GM12878 (cell line): ENCODE results near the gene NOTCH4. TPM values are rescaled to one million over a fixed set of nuclear protein-coding genes. Genes with fewer than 3 reads are reported as not detected.

Experiments used
- ATAC-seq: fragments of 200-7000 bp; cut with Tn5 transposase; 3 replicates; pipeline ENCODE4 v1.9.1; 2020; ENCODE audit warnings: mild to moderate bottlenecking, moderate library complexity
- BruUV-seq: library from RNA; stranded (reverse); fragments of 400-500 nt; replicated peaks from 2 replicates; lab custom pipeline; 2021; lab: Mats Ljungman, UMichigan
- CTCF ChIA-PET: fragments of 300-600 bp; sonication (Branson Sonifier 250); formaldehyde crosslinking; extraction: SDS; loops from one replicate; lab custom pipeline; 2021; ENCODE audit warnings: inconsistent platforms; lab: Yijun Ruan, JAX
- POLR2A ChIA-PET: fragments of 350-600 bp; formaldehyde crosslinking; extraction: SDS; loops from one replicate; lab custom pipeline; 2021; ENCODE audit warnings: inconsistent platforms; lab: Charles Lee
- RAD21 ChIA-PET: fragments of 300-600 bp; sonication (Branson Sonifier 250); formaldehyde crosslinking; loops from one replicate; lab custom pipeline; 2023; ENCODE audit warnings: antibody characterized with exemption; ENCODE audit not compliant: unreplicated experiment; lab: Charles Lee
- SMC1A ChIA-PET: fragments of 300-600 bp; sonication (Branson Sonifier 250); formaldehyde crosslinking; loops from one replicate; lab custom pipeline; 2023; ENCODE audit not compliant: unreplicated experiment, uncharacterized antibody; lab: Charles Lee
- DNase-seq: peaks from one replicate; pipeline ENCODE4 v3.0.0-alpha.2; 2011; ENCODE audit warnings: low read depth, low spot score
- FAIRE-seq: peaks from 3 replicates; lab custom pipeline; 2011; peaks lifted over from hg19 to GRCh38; lab: Jason Lieb, UNC
- H2AFZ ChIP-seq: 2 replicates; pipeline ENCODE4 v1.6.0; 2011; ENCODE audit warnings: low read depth, low read length, control low read depth; ENCODE audit not compliant: control insufficient read depth
- H3K27ac ChIP-seq: 2 replicates; pipeline ENCODE4 v1.5.1; 2011; ENCODE audit warnings: control low read depth; ENCODE audit not compliant: control insufficient read depth, insufficient read depth
- H3K27me3 ChIP-seq, 2 experiments: replicated peaks in 1 of 2; 2 replicates each; pipeline versions ENCODE4 v1.6.0 to v1.6.1; 2011; ENCODE audit warnings: low read length in 1 of 2; ENCODE audit not compliant: control insufficient read depth in 2 of 2, insufficient read depth in 2 of 2
- H3K36me3 ChIP-seq, 2 experiments: 2 replicates each; pipeline ENCODE4 v1.5.1; 2011; ENCODE audit warnings: low read length in 1 of 2; ENCODE audit not compliant: control insufficient read depth in 2 of 2, insufficient read depth in 2 of 2
- H3K4me1 ChIP-seq: 2 replicates; pipeline ENCODE4 v1.6.1; 2011; ENCODE audit warnings: mild to moderate bottlenecking, low read length, moderate library complexity, mixed read lengths; ENCODE audit not compliant: control insufficient read depth, insufficient read depth
- H3K4me2 ChIP-seq: 2 replicates; pipeline ENCODE4 v1.6.0; 2011; ENCODE audit warnings: control low read depth; ENCODE audit not compliant: control insufficient read depth, insufficient read depth
- H3K4me3 ChIP-seq: fragments of 200-600 bp; sonication (generic); 2 replicates; pipeline ENCODE4 v1.5.1; 2016
- H3K79me2 ChIP-seq: 2 replicates; pipeline ENCODE4 v1.6.0; 2011; ENCODE audit warnings: low read length; ENCODE audit not compliant: control insufficient read depth, insufficient read depth
- H3K9ac ChIP-seq: 2 replicates; pipeline ENCODE4 v1.8.0; 2011; ENCODE audit warnings: low read length, control low read depth, mixed read lengths; ENCODE audit not compliant: control insufficient read depth, insufficient read depth
- H3K9me3 ChIP-seq: replicated peaks from 3 replicates; pipeline ENCODE4 v1.5.1; 2011; ENCODE audit warnings: mild to moderate bottlenecking, low read length; ENCODE audit not compliant: control insufficient read depth, insufficient read depth
- H4K20me1 ChIP-seq: 2 replicates; pipeline ENCODE4 v1.6.0; 2011; ENCODE audit not compliant: control insufficient read depth, insufficient read depth
- BACH1 ChIP-seq: fragments of 450-650 bp; IDR thresholded peaks from 2 replicates; pipeline ENCODE4 v1.6.1; 2017; ENCODE audit warnings: mild to moderate bottlenecking, borderline replicate concordance
- CHD4 ChIP-seq: fragments of 200-600 bp; sonication (generic); IDR thresholded peaks from 2 replicates; pipeline ENCODE4 v1.6.1; 2016; ENCODE audit warnings: mild to moderate bottlenecking
- JUNB ChIP-seq: IDR thresholded peaks from 2 replicates; pipeline ENCODE4 v1.6.1; 2016; ENCODE audit warnings: antibody characterized with exemption, mild to moderate bottlenecking
- KDM1A ChIP-seq: fragments of 200-600 bp; sonication (generic); IDR thresholded peaks from 2 replicates; pipeline ENCODE4 v1.6.1; 2016; ENCODE audit warnings: borderline replicate concordance
- MTA3 ChIP-seq: IDR thresholded peaks from 2 replicates; pipeline ENCODE4 v1.6.1; 2012; ENCODE audit warnings: low read length, inconsistent platforms, borderline replicate concordance
- NR2C1 ChIP-seq: fragments of 450-650 bp; IDR thresholded peaks from 2 replicates; pipeline ENCODE4 v1.6.1; 2017; ENCODE audit warnings: antibody characterized with exemption, mild to moderate bottlenecking, moderate library complexity
- NR2C2 ChIP-seq: IDR thresholded peaks from 2 replicates; pipeline ENCODE4 v1.6.1; 2011; ENCODE audit warnings: borderline replicate concordance, low read depth; ENCODE audit not compliant: control insufficient read depth, insufficient read length
- NR2F1 ChIP-seq: fragments of 450-650 bp; conservative IDR thresholded peaks from 2 replicates; pipeline ENCODE4 v1.6.1; 2017; ENCODE audit warnings: mild to moderate bottlenecking
- POLR2A ChIP-seq: IDR thresholded peaks from 2 replicates; pipeline ENCODE4 v1.6.1; 2011; ENCODE audit warnings: low read depth, mild to moderate bottlenecking, low read length
- POLR2AphosphoS5 ChIP-seq: IDR thresholded peaks from 2 replicates; pipeline ENCODE4 v1.6.1; 2011; ENCODE audit warnings: mild to moderate bottlenecking, low read length, inconsistent platforms
- RBBP5 ChIP-seq: fragments of 200-600 bp; sonication (generic); conservative IDR thresholded peaks from 2 replicates; pipeline ENCODE4 v1.6.1; 2016
- RCOR1 ChIP-seq: conservative IDR thresholded peaks from 2 replicates; pipeline ENCODE4 v1.6.1; 2012; ENCODE audit warnings: low read depth, low read length, improper control_type of control experiment
- RFX5 ChIP-seq: IDR thresholded peaks from 2 replicates; pipeline ENCODE4 v1.6.1; 2011; ENCODE audit warnings: low read depth, low read length, improper control_type of control experiment
- RUNX3 ChIP-seq: IDR thresholded peaks from 2 replicates; pipeline ENCODE4 v1.6.1; 2012; ENCODE audit warnings: low read length, inconsistent platforms
- SMAD1 ChIP-seq: fragments of 450-650 bp; IDR thresholded peaks from 2 replicates; pipeline ENCODE4 v1.6.1; 2018; ENCODE audit warnings: mild to moderate bottlenecking, low read depth; ENCODE audit not compliant: partially characterized antibody
- ZNF217 ChIP-seq: fragments of 450-650 bp; IDR thresholded peaks from 2 replicates; pipeline ENCODE4 v1.6.1; 2017; ENCODE audit warnings: antibody characterized with exemption, mild to moderate bottlenecking
- WGBS: methylation state at CpG from one replicate; pipeline ENCODE4 v1.1.6; 2016; ENCODE audit warnings: low lambda C conversion rate; ENCODE audit not compliant: insufficient replicate concordance, insufficient coverage; ENCODE audit errors: missing lambda C conversion rate; 5-methylcytosine and 5-hydroxymethylcytosine counted together
- in situ Hi-C: fragments of 300-500 bp; cut with MboI; formaldehyde crosslinking; loops from 9 replicates; pipeline ENCODE4 v1.14.3; 2018; ENCODE audit warnings: mixed read lengths
- intact Hi-C: fragments of 100-400 bp; cut with micrococcal nuclease; formaldehyde crosslinking; loops from one replicate; pipeline ENCODE4 v1.14.2; 2022; ENCODE audit not compliant: unreplicated experiment
- polyA plus RNA-seq, 11 experiments: library from polyadenylated mRNA; depleted of rRNA in 4 of 11; unstranded in 6 of 11; stranded (reverse) in 5 of 11; fragments of >200 nt; fragmentation: Nextera tagmentation in 4 of 11; fragmentation: Illumina TruSeq in 1 of 11; extraction: Ambion mirVana in 4 of 11; extraction: Trizol in 1 of 11; gene quantifications; 1 replicate in 1 of 11; 2 replicates in 10 of 11; pipeline versions ENCODE4 v1.2.1 to v1.2.3, GENCODE V29; 2011 to 2016; ENCODE audit warnings: inconsistent platforms in 2 of 11, missing spikeins in 2 of 11, low read depth in 1 of 11
- total RNA-seq, 4 experiments: library from RNA; depleted of rRNA in 3 of 4; stranded (reverse); fragments of >200 nt in 3 of 4; fragmentation: Illumina TruSeq in 1 of 4; extraction: Trizol in 1 of 4; gene quantifications; 2 replicates each; pipeline versions ENCODE4 v1.2.1 to v1.2.3, GENCODE V29; 2013 to 2021
- TF ChIP-seq, protein P1 (sequence below): fragments of 450-650 bp; formaldehyde crosslinking; IDR thresholded peaks from 2 replicates; pipeline ENCODE4 v1.5.0; 2022; ENCODE audit warnings: mild to moderate bottlenecking, missing genetic modification characterization

Gene NOTCH4
- total and polyA plus RNA-seq, 10 of the 15 experiments (the other 5 are each of a cell fraction or from before 2014, with no cell fraction given), result 0.66 to 3.3 (median 1.4) TPM

DNA sequence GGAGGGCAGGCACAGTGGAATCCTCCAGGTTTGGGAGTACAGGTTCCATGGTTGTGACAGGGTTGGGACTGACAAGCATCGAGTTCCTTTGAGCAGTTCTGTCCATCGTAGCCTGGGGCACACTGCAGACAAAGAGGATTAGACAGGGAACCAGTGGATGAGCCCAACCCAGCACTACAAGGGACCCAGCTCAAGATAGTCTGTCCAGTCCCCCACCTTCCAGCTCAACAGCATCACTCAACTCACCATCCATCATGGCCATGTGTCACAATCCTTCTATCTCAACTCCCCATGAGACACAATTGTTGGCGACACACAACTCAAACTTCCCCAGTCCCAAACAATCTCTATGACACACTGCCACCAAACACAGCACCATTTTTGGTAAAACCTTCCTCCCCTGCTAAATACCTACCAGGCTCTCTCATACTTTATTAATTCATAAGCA, 19.6 kb downstream of the NOTCH4 start (continued):
- no peak for TF ChIP-seq RCOR1

DNA sequence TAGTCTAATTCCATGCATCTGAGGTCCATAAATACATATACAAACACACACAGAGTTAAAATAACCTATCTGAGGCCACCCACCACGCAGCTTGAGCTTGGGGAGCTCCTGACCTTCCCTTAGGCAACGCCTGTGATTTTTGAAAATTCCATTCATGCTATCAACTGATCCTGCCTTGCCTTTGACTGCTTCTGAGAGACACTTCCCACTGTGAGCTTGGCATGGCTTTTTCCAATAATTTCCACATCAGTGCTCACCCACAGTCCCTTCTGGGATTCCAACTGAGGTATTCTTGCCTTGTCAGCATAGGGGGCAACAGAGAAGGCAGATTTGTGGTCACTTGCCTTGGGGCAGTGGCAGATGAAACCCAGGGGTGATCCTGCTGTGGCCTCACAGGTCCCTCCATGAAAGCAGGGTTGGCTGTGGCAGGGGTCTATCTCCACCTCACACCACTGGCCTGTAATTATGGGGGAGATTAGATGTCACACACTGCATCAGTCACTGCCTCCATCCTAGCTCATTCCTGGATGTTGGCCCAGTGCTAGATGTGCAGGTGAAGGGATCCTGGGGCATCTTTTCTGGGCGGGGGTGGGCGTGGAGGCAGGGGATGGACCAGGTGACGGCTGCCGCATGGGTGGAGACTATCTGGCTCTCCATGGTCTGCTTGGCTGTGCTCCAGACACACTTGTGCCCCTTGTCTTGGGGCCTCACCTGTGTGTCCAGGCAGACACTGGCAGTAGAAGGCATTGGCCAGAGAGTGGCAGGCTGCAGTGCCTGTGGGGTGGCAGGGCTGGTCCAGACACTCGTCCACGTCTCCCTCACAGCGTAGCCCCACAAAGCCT, 20.2 kb downstream of the NOTCH4 start:
- no TSS peak for BruUV-seq
- Histone ChIP-seq H3K9ac (no peak overlapping the region), H3K9me3 (no peaks in the 10 kb centered on the region), H3K4me1 (no peaks in the 10 kb centered on the region), H2AFZ (no peak overlapping the region), H4K20me1 (no peaks in the 10 kb centered on the region), H3K4me3 (no peak overlapping the region), H3K4me2 (no peak overlapping the region), H3K27ac (no peak overlapping the region), H3K36me3 (no peaks in the 10 kb centered on the region), H3K79me2 (no peaks in the 10 kb centered on the region), H3K27me3 (no peaks in the 10 kb centered on the region)
- CTCF ChIA-PET, result interaction anchor here (1.4 kb wide), 1 partner anchor 45 kb away, joined by 3 read pairs; no protein-coding TSS in a partner anchor
- FAIRE-seq, result no peak
- intact Hi-C loops (no loop called here), in situ Hi-C loops (no loop called here)
- SMC1A ChIA-PET, result no interaction called here
- POLR2A ChIA-PET, result no interaction called here
- DNase-seq, result no peak
- RAD21 ChIA-PET, result no interaction called here
- no peak for ATAC-seq
- WGBS, result 50% methylated on average over 9 of the region's 9 CpGs
- no peak for TF ChIP-seq JUNB
- TF ChIP-seq SMAD1, result no peak
- TF ChIP-seq RBBP5, result no peak
- no peak for TF ChIP-seq CHD4
- TF ChIP-seq MTA3, result no peak
- TF ChIP-seq POLR2A, result no peak
- TF ChIP-seq, protein P1, sequence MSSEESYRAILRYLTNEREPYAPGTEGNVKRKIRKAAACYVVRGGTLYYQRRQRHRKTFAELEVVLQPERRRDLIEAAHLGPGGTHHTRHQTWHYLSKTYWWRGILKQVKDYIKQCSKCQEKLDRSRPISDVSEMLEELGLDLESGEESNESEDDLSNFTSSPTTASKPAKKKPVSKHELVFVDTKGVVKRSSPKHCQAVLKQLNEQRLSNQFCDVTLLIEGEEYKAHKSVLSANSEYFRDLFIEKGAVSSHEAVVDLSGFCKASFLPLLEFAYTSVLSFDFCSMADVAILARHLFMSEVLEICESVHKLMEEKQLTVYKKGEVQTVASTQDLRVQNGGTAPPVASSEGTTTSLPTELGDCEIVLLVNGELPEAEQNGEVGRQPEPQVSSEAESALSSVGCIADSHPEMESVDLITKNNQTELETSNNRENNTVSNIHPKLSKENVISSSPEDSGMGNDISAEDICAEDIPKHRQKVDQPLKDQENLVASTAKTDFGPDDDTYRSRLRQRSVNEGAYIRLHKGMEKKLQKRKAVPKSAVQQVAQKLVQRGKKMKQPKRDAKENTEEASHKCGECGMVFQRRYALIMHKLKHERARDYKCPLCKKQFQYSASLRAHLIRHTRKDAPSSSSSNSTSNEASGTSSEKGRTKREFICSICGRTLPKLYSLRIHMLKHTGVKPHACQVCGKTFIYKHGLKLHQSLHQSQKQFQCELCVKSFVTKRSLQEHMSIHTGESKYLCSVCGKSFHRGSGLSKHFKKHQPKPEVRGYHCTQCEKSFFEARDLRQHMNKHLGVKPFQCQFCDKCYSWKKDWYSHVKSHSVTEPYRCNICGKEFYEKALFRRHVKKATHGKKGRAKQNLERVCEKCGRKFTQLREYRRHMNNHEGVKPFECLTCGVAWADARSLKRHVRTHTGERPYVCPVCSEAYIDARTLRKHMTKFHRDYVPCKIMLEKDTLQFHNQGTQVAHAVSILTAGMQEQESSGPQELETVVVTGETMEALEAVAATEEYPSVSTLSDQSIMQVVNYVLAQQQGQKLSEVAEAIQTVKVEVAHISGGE (CRISPR knock-in tag), result no peak
- no peak for TF ChIP-seq POLR2AphosphoS5
- no peak for TF ChIP-seq NR2C1
- TF ChIP-seq NR2C2, result no peak
- no peak for TF ChIP-seq NR2F1
- TF ChIP-seq KDM1A, result no peak
- no peak for TF ChIP-seq RFX5
- no peak for TF ChIP-seq BACH1
- no peak for TF ChIP-seq RUNX3
- TF ChIP-seq ZNF217, result no peak
